HG02938 (cell line): ENCODE data around the gene C1orf74.
A peak's percentile ranks its signal among the peaks of the same experiment; 100 is the strongest.
"Not testable (repeated sequence)": the region's sequence is repeated elsewhere in the genome, so short reads cannot be mapped to it uniquely, and the experiment has no call there.

Experiments used
- ATAC-seq: cut with Tn5 transposase; IDR thresholded peaks from one replicate; pipeline ENCODE4 v1.9.1; 2021; ENCODE audit warnings: mild to moderate bottlenecking, moderate library complexity; ENCODE audit not compliant: unreplicated experiment

The C1orf74 gene

GRCh38 chr1:209805875-209806760, 21.8 kb upstream of the C1orf74 start, which contains the start of gene IRF6:
Gene IRF6 (minus strand): TSS chr1:209806142. CDS start chr1:209801413, 4,729 bp downstream.
- peak; percentile 88 for ATAC-seq

GRCh38 chr1:209805341-209805781, 21.0 kb upstream of the C1orf74 start:
- ATAC-seq = no peak

GRCh38 chr1:209803568-209803967, 19.2 kb upstream of the C1orf74 start:
- no peak for ATAC-seq

GRCh38 chr1:209802780-209803152, 18.4 kb upstream of the C1orf74 start:
- no peak for ATAC-seq

GRCh38 chr1:209802117-209802779, 17.9 kb upstream of the C1orf74 start:
- ATAC-seq = no peak

- ATAC-seq = no peak
These were observed 16.9 kb upstream of the C1orf74 start for GRCh38 chr1:209800984-209801834.

- ATAC-seq = no peak
These were observed 13.8 kb upstream of the C1orf74 start for GRCh38 chr1:209797978-209798639.

GRCh38 chr1:209793711-209794110, 9.4 kb upstream of the C1orf74 start:
- ATAC-seq = not testable (repeated sequence)

GRCh38 chr1:209791920-209792319, 7.6 kb upstream of the C1orf74 start:
- no peak for ATAC-seq

- ATAC-seq = no peak
These were observed 6.2 kb upstream of the C1orf74 start for GRCh38 chr1:209790286-209791193.

GRCh38 chr1:209789245-209789644, 4.9 kb upstream of the C1orf74 start:
- ATAC-seq = no peak

GRCh38 chr1:209787551-209787950, 3.2 kb upstream of the C1orf74 start:
- no peak for ATAC-seq

GRCh38 chr1:209786146-209786545, 1.8 kb upstream of the C1orf74 start:
- no peak for ATAC-seq

- no peak for ATAC-seq
These were observed 1.2 kb upstream of the C1orf74 start for GRCh38 chr1:209785592-209785991.

- ATAC-seq = no peak
These were observed 973 bp downstream of the C1orf74 start for GRCh38 chr1:209783386-209783785.

GRCh38 chr1:209780268-209780667, 4.1 kb downstream of the C1orf74 start:
- no peak for ATAC-seq

GRCh38 chr1:209778102-209778501, 6.3 kb downstream of the C1orf74 start:
- ATAC-seq = no peak

GRCh38 chr1:209777587-209777986, 6.8 kb downstream of the C1orf74 start:
- no peak for ATAC-seq

- no peak for ATAC-seq
These were observed 8.7 kb downstream of the C1orf74 start for GRCh38 chr1:209775678-209776077.

- ATAC-seq = peak; percentile 62
These were observed 9.8 kb downstream of the C1orf74 start for GRCh38 chr1:209774592-209774991.
